GM23338 (cell line): ENCODE data around the gene UQCC5. TPM values are rescaled to one million over a fixed set of nuclear protein-coding genes. Genes with fewer than 3 reads are reported as not detected.

Experiments used
- ATAC-seq: fragments of 200-7000 bp; cut with Tn5 transposase; 3 replicates; pipeline ENCODE4 v1.9.1; 2020
- DNase-seq: peaks from one replicate; pipeline ENCODE4 v3.0.0-alpha.2; 2015; ENCODE audit warnings: low spot score
- H2AFZ ChIP-seq: fragments of 200-600 bp; sonication (generic); 2 replicates; pipeline ENCODE4 v1.8.0; 2016; ENCODE audit warnings: antibody characterized with exemption, mild to moderate bottlenecking, moderate library complexity
- H3F3A ChIP-seq: fragments of 200-600 bp; sonication (generic); replicated peaks from 2 replicates; pipeline ENCODE4 v1.8.0; 2017; ENCODE audit warnings: antibody characterized with exemption, mixed run types, low read depth
- H3K27ac ChIP-seq: fragments of 200-600 bp; sonication (generic); 2 replicates; pipeline ENCODE4 v1.6.1; 2016; ENCODE audit warnings: low read depth
- H3K27me3 ChIP-seq: fragments of 200-600 bp; sonication (generic); 2 replicates; pipeline ENCODE4 v1.8.0; 2016; ENCODE audit warnings: mild to moderate bottlenecking, mixed run types, moderate library complexity; ENCODE audit not compliant: insufficient read depth
- H3K36me3 ChIP-seq: fragments of 200-600 bp; sonication (generic); 2 replicates; pipeline ENCODE4 v1.8.0; 2016; ENCODE audit warnings: mild to moderate bottlenecking; ENCODE audit not compliant: insufficient read depth
- H3K4me1 ChIP-seq: fragments of 200-600 bp; sonication (generic); 2 replicates; pipeline ENCODE4 v1.8.0; 2016; ENCODE audit warnings: mild to moderate bottlenecking, moderate library complexity; ENCODE audit not compliant: insufficient read depth
- H3K4me2 ChIP-seq: fragments of 200-600 bp; sonication (generic); 2 replicates; pipeline ENCODE4 v1.7.1; 2017; ENCODE audit warnings: mixed run types
- H3K4me3 ChIP-seq: fragments of 200-600 bp; sonication (generic); 2 replicates; pipeline ENCODE4 v1.6.1; 2016; ENCODE audit warnings: mixed run types
- H3K79me2 ChIP-seq: fragments of 200-600 bp; sonication (generic); replicated peaks from 2 replicates; pipeline ENCODE4 v1.8.0; 2017; ENCODE audit warnings: mild to moderate bottlenecking; ENCODE audit not compliant: insufficient read depth
- H3K9me2 ChIP-seq: fragments of 200-600 bp; sonication (generic); 2 replicates; pipeline ENCODE4 v1.8.0; 2017; ENCODE audit not compliant: insufficient read depth
- H4K20me1 ChIP-seq: fragments of 200-600 bp; sonication (generic); replicated peaks from 2 replicates; pipeline ENCODE4 v1.8.0; 2017; ENCODE audit warnings: mild to moderate bottlenecking; ENCODE audit not compliant: insufficient read depth
- H3K27ac Mint-ChIP-seq: 2 replicates; pipeline ENCODE4 v1.8.0; 2020; ENCODE audit warnings: inconsistent platforms, mild to moderate bottlenecking, moderate library complexity, mixed read lengths
- H3K27me3 Mint-ChIP-seq: 3 replicates; pipeline ENCODE4 v1.8.0; 2022; ENCODE audit warnings: low read depth, mild to moderate bottlenecking, moderate library complexity, mixed read lengths, inconsistent platforms; ENCODE audit not compliant: insufficient read depth, poor library complexity
- H3K36me3 Mint-ChIP-seq: 3 replicates; pipeline ENCODE4 v1.8.0; 2021; ENCODE audit warnings: low read depth, mild to moderate bottlenecking, inconsistent platforms, moderate library complexity, mixed read lengths
- H3K4me1 Mint-ChIP-seq: 3 replicates; pipeline ENCODE4 v1.8.0; 2020; ENCODE audit warnings: mild to moderate bottlenecking, inconsistent platforms, mixed read lengths
- H3K4me3 Mint-ChIP-seq: 3 replicates; pipeline ENCODE4 v1.8.0; 2021; ENCODE audit warnings: moderate library complexity, mild to moderate bottlenecking, inconsistent platforms, mixed read lengths
- H3K9me3 Mint-ChIP-seq: 3 replicates; pipeline ENCODE4 v1.8.0; 2020; ENCODE audit warnings: moderate library complexity, mild to moderate bottlenecking, inconsistent platforms, mixed read lengths
- CREB1 ChIP-seq: fragments of 250-450 bp; sonication (Bioruptor Pico); IDR thresholded peaks from 2 replicates; pipeline ENCODE4 v1.5.0; 2020; ENCODE audit warnings: low read depth, mild to moderate bottlenecking, moderate library complexity
- EZH2 ChIP-seq: fragments of 200-600 bp; sonication (generic); IDR thresholded peaks from one replicate; pipeline ENCODE4 v1.8.0; 2017; ENCODE audit warnings: antibody characterized with exemption, mild to moderate bottlenecking, low read depth; ENCODE audit not compliant: unreplicated experiment
- EZH2phosphoT487 ChIP-seq: fragments of 200-600 bp; sonication (generic); IDR thresholded peaks from one replicate; pipeline ENCODE4 v1.8.1; 2018; ENCODE audit warnings: antibody characterized with exemption; ENCODE audit not compliant: unreplicated experiment
- JUNB ChIP-seq: IDR thresholded peaks from one replicate; pipeline ENCODE4 v1.6.1; 2016; ENCODE audit warnings: antibody characterized with exemption; ENCODE audit not compliant: unreplicated experiment
- NANOG ChIP-seq: IDR thresholded peaks from 2 replicates; pipeline ENCODE4 v1.6.1; 2016; ENCODE audit warnings: antibody characterized with exemption, borderline replicate concordance
- POLR2AphosphoS5 ChIP-seq: IDR thresholded peaks from 2 replicates; pipeline ENCODE4 v1.6.1; 2016; ENCODE audit warnings: antibody characterized with exemption, low read depth
- STAT1 ChIP-seq: IDR thresholded peaks from one replicate; pipeline ENCODE4 v1.6.1; 2016; ENCODE audit warnings: antibody characterized with exemption; ENCODE audit not compliant: unreplicated experiment
- ZNF114 ChIP-seq: fragments of 250-450 bp; sonication (Bioruptor Pico); IDR thresholded peaks from 2 replicates; pipeline ENCODE4 v1.5.0; 2020; ENCODE audit warnings: mild to moderate bottlenecking, moderate library complexity
- ZNF331 ChIP-seq: fragments of 250-450 bp; sonication (Bioruptor Pico); IDR thresholded peaks from 2 replicates; pipeline ENCODE4 v1.5.0; 2020; ENCODE audit warnings: low read depth, mild to moderate bottlenecking, moderate library complexity
- polyA plus RNA-seq: library from polyadenylated mRNA; unstranded; fragments of >200 nt; fragmentation: Nextera tagmentation; extraction: Ambion mirVana; gene quantifications from 2 replicates; pipeline ENCODE4 v1.2.1, GENCODE V29; 2016
- total RNA-seq: library from RNA; depleted of rRNA; stranded (reverse); fragments of >200 nt; shearing (Covaris generic); gene quantifications from 2 replicates; pipeline ENCODE4 v1.2.3, GENCODE V29; 2014
- TF ChIP-seq, protein P1 (sequence below), 2 experiments: fragments of 200-600 bp in 1 of 2; sonication (generic) in 1 of 2; conservative IDR thresholded peaks; 2 replicates each; pipeline versions ENCODE4 v1.5.1 to v1.6.1; 2016 to 2017; ENCODE audit warnings: antibody characterized with exemption in 2 of 2, low read depth in 2 of 2, mild to moderate bottlenecking in 2 of 2, moderate library complexity in 1 of 2
- TF ChIP-seq, protein P2 (sequence below): IDR thresholded peaks from one replicate; pipeline ENCODE4 v1.6.1; 2018; ENCODE audit warnings: antibody characterized with exemption; ENCODE audit not compliant: unreplicated experiment
- TF ChIP-seq, protein P3 (sequence below): IDR thresholded peaks from 2 replicates; pipeline ENCODE4 v1.6.1; 2016; ENCODE audit warnings: antibody characterized with exemption
- TF ChIP-seq, protein P4 (sequence below): fragments of 250-450 bp; sonication (Bioruptor Pico); IDR thresholded peaks from 2 replicates; pipeline ENCODE4 v1.5.0; 2020; ENCODE audit warnings: mild to moderate bottlenecking, moderate library complexity

Gene UQCC5
- total and polyA plus RNA-seq, 2 experiments from 2014 or later: 2.6 to 156 TPM

DNA sequence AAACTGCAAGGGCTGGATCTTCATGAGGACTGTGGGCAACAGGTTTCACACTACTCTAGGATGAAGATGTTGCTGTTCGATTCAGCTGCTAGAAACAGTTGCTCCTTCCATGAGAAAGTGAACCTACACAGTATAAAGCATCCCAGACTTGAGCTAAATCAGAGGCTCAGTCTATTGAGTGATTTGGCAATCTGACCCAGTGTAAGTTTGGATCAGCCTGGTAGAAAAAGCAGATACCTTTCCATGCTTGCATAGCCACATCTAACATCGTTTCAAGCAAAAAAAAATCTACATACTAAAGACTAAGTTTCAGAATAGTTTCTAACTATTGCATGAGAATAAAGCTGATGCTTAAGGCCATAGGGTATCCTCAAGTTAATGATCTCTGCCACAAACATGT lies 4.6 kb downstream of the UQCC5 start:
- H3K36me3 ChIP-seq: peaks cover 4% of the 10 kb centered on the region; the same call in 1 of the 2 replicates
- H3K4me1 Mint-ChIP-seq: peaks cover 21% of the 10 kb centered on the region
- peaks cover 34% of the 10 kb centered on the region for H3K79me2 ChIP-seq

More for the DNA sequence above, 4.6 kb downstream of the UQCC5 start:
- H3K4me3 Mint-ChIP-seq: no peak overlapping the region
- Histone ChIP-seq H3K9me2 (no peaks in the 10 kb centered on the region), H3F3A (no peaks in the 10 kb centered on the region; the same call in none of the 2 replicates), H3K27me3 (no peaks in the 10 kb centered on the region), H3K27ac (no peak overlapping the region), H3K4me1 (peaks cover 20% of the 10 kb centered on the region), H2AFZ (no peak overlapping the region), H3K4me3 (no peak overlapping the region), H4K20me1 (peaks cover 54% of the 10 kb centered on the region), H3K4me2 (no peak overlapping the region)
- H3K9me3 Mint-ChIP-seq: no peaks in the 10 kb centered on the region
- peaks cover 15% of the 10 kb centered on the region for H3K27me3 Mint-ChIP-seq
- H3K27ac Mint-ChIP-seq: no peak overlapping the region
- ATAC-seq: no peak
- TF ChIP-seq, protein P1, sequence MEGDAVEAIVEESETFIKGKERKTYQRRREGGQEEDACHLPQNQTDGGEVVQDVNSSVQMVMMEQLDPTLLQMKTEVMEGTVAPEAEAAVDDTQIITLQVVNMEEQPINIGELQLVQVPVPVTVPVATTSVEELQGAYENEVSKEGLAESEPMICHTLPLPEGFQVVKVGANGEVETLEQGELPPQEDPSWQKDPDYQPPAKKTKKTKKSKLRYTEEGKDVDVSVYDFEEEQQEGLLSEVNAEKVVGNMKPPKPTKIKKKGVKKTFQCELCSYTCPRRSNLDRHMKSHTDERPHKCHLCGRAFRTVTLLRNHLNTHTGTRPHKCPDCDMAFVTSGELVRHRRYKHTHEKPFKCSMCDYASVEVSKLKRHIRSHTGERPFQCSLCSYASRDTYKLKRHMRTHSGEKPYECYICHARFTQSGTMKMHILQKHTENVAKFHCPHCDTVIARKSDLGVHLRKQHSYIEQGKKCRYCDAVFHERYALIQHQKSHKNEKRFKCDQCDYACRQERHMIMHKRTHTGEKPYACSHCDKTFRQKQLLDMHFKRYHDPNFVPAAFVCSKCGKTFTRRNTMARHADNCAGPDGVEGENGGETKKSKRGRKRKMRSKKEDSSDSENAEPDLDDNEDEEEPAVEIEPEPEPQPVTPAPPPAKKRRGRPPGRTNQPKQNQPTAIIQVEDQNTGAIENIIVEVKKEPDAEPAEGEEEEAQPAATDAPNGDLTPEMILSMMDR (conservative IDR thresholded peaks at IDR 0.05; ENCODE audit: low read depth in 2 of 2): no peak
- TF ChIP-seq, protein P2, sequence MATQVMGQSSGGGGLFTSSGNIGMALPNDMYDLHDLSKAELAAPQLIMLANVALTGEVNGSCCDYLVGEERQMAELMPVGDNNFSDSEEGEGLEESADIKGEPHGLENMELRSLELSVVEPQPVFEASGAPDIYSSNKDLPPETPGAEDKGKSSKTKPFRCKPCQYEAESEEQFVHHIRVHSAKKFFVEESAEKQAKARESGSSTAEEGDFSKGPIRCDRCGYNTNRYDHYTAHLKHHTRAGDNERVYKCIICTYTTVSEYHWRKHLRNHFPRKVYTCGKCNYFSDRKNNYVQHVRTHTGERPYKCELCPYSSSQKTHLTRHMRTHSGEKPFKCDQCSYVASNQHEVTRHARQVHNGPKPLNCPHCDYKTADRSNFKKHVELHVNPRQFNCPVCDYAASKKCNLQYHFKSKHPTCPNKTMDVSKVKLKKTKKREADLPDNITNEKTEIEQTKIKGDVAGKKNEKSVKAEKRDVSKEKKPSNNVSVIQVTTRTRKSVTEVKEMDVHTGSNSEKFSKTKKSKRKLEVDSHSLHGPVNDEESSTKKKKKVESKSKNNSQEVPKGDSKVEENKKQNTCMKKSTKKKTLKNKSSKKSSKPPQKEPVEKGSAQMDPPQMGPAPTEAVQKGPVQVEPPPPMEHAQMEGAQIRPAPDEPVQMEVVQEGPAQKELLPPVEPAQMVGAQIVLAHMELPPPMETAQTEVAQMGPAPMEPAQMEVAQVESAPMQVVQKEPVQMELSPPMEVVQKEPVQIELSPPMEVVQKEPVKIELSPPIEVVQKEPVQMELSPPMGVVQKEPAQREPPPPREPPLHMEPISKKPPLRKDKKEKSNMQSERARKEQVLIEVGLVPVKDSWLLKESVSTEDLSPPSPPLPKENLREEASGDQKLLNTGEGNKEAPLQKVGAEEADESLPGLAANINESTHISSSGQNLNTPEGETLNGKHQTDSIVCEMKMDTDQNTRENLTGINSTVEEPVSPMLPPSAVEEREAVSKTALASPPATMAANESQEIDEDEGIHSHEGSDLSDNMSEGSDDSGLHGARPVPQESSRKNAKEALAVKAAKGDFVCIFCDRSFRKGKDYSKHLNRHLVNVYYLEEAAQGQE: no peak
- TF ChIP-seq EZH2: no peak
- TF ChIP-seq, protein P3, sequence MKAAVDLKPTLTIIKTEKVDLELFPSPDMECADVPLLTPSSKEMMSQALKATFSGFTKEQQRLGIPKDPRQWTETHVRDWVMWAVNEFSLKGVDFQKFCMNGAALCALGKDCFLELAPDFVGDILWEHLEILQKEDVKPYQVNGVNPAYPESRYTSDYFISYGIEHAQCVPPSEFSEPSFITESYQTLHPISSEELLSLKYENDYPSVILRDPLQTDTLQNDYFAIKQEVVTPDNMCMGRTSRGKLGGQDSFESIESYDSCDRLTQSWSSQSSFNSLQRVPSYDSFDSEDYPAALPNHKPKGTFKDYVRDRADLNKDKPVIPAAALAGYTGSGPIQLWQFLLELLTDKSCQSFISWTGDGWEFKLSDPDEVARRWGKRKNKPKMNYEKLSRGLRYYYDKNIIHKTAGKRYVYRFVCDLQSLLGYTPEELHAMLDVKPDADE: no peak
- no peak for TF ChIP-seq JUNB
- TF ChIP-seq NANOG: no peak
- TF ChIP-seq ZNF331: no peak
- TF ChIP-seq, protein P4, sequence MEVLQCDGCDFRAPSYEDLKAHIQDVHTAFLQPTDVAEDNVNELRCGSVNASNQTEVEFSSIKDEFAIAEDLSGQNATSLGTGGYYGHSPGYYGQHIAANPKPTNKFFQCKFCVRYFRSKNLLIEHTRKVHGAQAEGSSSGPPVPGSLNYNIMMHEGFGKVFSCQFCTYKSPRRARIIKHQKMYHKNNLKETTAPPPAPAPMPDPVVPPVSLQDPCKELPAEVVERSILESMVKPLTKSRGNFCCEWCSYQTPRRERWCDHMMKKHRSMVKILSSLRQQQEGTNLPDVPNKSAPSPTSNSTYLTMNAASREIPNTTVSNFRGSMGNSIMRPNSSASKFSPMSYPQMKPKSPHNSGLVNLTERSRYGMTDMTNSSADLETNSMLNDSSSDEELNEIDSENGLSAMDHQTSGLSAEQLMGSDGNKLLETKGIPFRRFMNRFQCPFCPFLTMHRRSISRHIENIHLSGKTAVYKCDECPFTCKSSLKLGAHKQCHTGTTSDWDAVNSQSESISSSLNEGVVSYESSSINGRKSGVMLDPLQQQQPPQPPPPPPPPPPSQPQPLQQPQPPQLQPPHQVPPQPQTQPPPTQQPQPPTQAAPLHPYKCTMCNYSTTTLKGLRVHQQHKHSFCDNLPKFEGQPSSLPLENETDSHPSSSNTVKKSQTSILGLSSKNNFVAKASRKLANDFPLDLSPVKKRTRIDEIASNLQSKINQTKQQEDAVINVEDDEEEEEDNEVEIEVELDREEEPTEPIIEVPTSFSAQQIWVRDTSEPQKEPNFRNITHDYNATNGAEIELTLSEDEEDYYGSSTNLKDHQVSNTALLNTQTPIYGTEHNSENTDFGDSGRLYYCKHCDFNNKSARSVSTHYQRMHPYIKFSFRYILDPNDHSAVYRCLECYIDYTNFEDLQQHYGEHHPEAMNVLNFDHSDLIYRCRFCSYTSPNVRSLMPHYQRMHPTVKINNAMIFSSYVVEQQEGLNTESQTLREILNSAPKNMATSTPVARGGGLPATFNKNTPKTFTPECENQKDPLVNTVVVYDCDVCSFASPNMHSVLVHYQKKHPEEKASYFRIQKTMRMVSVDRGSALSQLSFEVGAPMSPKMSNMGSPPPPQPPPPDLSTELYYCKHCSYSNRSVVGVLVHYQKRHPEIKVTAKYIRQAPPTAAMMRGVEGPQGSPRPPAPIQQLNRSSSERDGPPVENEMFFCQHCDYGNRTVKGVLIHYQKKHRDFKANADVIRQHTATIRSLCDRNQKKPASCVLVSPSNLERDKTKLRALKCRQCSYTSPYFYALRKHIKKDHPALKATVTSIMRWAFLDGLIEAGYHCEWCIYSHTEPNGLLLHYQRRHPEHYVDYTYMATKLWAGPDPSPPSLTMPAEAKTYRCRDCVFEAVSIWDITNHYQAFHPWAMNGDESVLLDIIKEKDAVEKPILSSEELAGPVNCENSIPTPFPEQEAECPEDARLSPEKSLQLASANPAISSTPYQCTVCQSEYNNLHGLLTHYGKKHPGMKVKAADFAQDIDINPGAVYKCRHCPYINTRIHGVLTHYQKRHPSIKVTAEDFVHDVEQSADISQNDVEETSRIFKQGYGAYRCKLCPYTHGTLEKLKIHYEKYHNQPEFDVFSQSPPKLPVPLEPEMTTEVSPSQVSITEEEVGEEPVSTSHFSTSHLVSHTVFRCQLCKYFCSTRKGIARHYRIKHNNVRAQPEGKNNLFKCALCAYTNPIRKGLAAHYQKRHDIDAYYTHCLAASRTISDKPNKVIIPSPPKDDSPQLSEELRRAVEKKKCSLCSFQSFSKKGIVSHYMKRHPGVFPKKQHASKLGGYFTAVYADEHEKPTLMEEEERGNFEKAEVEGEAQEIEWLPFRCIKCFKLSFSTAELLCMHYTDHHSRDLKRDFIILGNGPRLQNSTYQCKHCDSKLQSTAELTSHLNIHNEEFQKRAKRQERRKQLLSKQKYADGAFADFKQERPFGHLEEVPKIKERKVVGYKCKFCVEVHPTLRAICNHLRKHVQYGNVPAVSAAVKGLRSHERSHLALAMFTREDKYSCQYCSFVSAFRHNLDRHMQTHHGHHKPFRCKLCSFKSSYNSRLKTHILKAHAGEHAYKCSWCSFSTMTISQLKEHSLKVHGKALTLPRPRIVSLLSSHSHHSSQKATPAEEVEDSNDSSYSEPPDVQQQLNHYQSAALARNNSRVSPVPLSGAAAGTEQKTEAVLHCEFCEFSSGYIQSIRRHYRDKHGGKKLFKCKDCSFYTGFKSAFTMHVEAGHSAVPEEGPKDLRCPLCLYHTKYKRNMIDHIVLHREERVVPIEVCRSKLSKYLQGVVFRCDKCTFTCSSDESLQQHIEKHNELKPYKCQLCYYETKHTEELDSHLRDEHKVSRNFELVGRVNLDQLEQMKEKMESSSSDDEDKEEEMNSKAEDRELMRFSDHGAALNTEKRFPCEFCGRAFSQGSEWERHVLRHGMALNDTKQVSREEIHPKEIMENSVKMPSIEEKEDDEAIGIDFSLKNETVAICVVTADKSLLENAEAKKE: no peak
- TF ChIP-seq STAT1: no peak
- TF ChIP-seq POLR2AphosphoS5: no peak
- no peak for TF ChIP-seq EZH2phosphoT487
- TF ChIP-seq CREB1 (CRISPR knock-in tag): no peak
- no peak for TF ChIP-seq ZNF114 (CRISPR knock-in tag)
- H3K36me3 Mint-ChIP-seq: peaks cover 28% of the 10 kb centered on the region
- no peak for DNase-seq
